B cell (primary cell): Measurements from ENCODE around the gene STIM1. TPM values are rescaled to one million over a fixed set of nuclear protein-coding genes. Genes with fewer than 3 reads are reported as not detected.

Experiments used
- ATAC-seq: fragments of 200-7000 bp; cut with Tn5 transposase; one replicate; pipeline ENCODE4 v1.10.0; 2021; ENCODE audit warnings: low read depth, mild to moderate bottlenecking, moderate number of reproducible peaks, moderate library complexity
- CTCF ChIA-PET: fragments of 350-600 bp; sonication (Branson Sonifier 250); formaldehyde crosslinking; loops from one replicate; lab custom pipeline; 2021; ENCODE audit warnings: antibody characterized with exemption, inconsistent platforms; lab: Charles Lee
- POLR2A ChIA-PET: fragments of 350-600 bp; sonication (Branson Sonifier 250); formaldehyde crosslinking; loops from one replicate; lab custom pipeline; 2021; ENCODE audit warnings: antibody characterized with exemption; lab: Charles Lee
- DNase-seq: peaks from one replicate; pipeline ENCODE4 v3.0.0; 2013
- H2AFZ ChIP-seq: 2 replicates; pipeline ENCODE4 v1.6.1; 2012; ENCODE audit warnings: mild to moderate bottlenecking, low read depth, low read length; ENCODE audit not compliant: insufficient read depth, poor library complexity, severe bottlenecking
- H3K27ac ChIP-seq, 2 donors: 1 replicate in 1 of 2; 2 replicates in 1 of 2; pipeline ENCODE4 v1.5.1; 2012 to 2013; ENCODE audit warnings: low read length in 2 of 2, mild to moderate bottlenecking in 2 of 2, moderate library complexity in 1 of 2
- H3K27me3 ChIP-seq, 4 experiments: fragments of 200-600 bp in 1 of 4; sonication (generic) in 1 of 4; replicated peaks in 1 of 4; 1 replicate in 2 of 4; 2 replicates in 2 of 4; pipeline versions ENCODE4 v1.6.1 to v1.7.0; 2013 to 2016; ENCODE audit warnings: low read length in 3 of 4, mild to moderate bottlenecking in 2 of 4, mixed read lengths in 1 of 4, moderate library complexity in 1 of 4; ENCODE audit not compliant: insufficient read depth in 4 of 4, control insufficient read depth in 3 of 4; ENCODE audit errors: control extremely low read depth in 1 of 4
- H3K36me3 ChIP-seq, 2 experiments: replicated peaks in 1 of 2; 1 replicate in 1 of 2; 2 replicates in 1 of 2; pipeline versions ENCODE4 v1.6.1 to v1.7.1; 2013; ENCODE audit warnings: low read length in 1 of 2; ENCODE audit not compliant: insufficient read depth in 2 of 2, control insufficient read depth in 1 of 2; ENCODE audit errors: control extremely low read depth in 1 of 2, extremely low read depth in 1 of 2
- H3K4me1 ChIP-seq, 2 donors: fragments of 200-600 bp in 1 of 2; sonication (generic) in 1 of 2; 1 replicate in 1 of 2; 2 replicates in 1 of 2; pipeline versions ENCODE4 v1.5.1 to v1.6.1; 2013 to 2017; ENCODE audit warnings: low read length in 2 of 2; ENCODE audit not compliant: control insufficient read depth in 2 of 2, insufficient read depth in 2 of 2
- H3K4me2 ChIP-seq: replicated peaks from 2 replicates; pipeline ENCODE3; 2012; ENCODE audit warnings: mild to moderate bottlenecking, low read depth, low read length; ENCODE audit not compliant: poor library complexity, severe bottlenecking
- H3K4me3 ChIP-seq, 5 experiments: fragments of 200-600 bp in 1 of 5; sonication (generic) in 1 of 5; 1 replicate in 3 of 5; 2 replicates in 2 of 5; pipeline versions ENCODE4 v1.5.1 to v1.7.0; 2011 to 2016; ENCODE audit warnings: low read length in 4 of 5, mild to moderate bottlenecking in 4 of 5, low read depth in 2 of 5, control low read depth in 1 of 5, moderate library complexity in 1 of 5; ENCODE audit not compliant: insufficient read depth in 1 of 5; ENCODE audit errors: control extremely low read depth in 1 of 5, extremely low read depth in 1 of 5
- H3K79me2 ChIP-seq: fragments of 200-600 bp; sonication (generic); one replicate; pipeline ENCODE4 v1.6.0; 2016; ENCODE audit warnings: low read length; ENCODE audit not compliant: control insufficient read depth, insufficient read depth
- H3K9ac ChIP-seq: fragments of 200-600 bp; sonication (generic); 2 replicates; pipeline ENCODE4 v1.6.1; 2017; ENCODE audit warnings: mild to moderate bottlenecking, low read length, moderate library complexity
- H3K9me3 ChIP-seq, 3 donors: one replicate each; pipeline versions ENCODE4 v1.6.1 to v1.7.1; 2013; ENCODE audit warnings: low read length in 2 of 3; ENCODE audit not compliant: control insufficient read depth in 2 of 3, insufficient read depth in 1 of 3; ENCODE audit errors: control extremely low read depth in 1 of 3
- H4K20me1 ChIP-seq: 2 replicates; pipeline ENCODE4 v1.6.0; 2012; ENCODE audit warnings: mild to moderate bottlenecking, low read length; ENCODE audit not compliant: insufficient read depth, control insufficient read depth, poor library complexity, severe bottlenecking
- H3K27ac Mint-ChIP-seq: one replicate; pipeline ENCODE4 v1.8.0; 2021; ENCODE audit warnings: mixed read lengths
- H3K27me3 Mint-ChIP-seq: one replicate; pipeline ENCODE4 v1.8.0; 2021; ENCODE audit warnings: mixed read lengths
- H3K4me1 Mint-ChIP-seq: one replicate; pipeline ENCODE4 v1.8.0; 2021; ENCODE audit warnings: mixed read lengths
- H3K4me3 Mint-ChIP-seq: one replicate; pipeline ENCODE4 v1.8.0; 2021; ENCODE audit warnings: mixed read lengths
- H3K9me3 Mint-ChIP-seq: one replicate; pipeline ENCODE4 v1.8.0; 2022; ENCODE audit warnings: mixed read lengths; ENCODE audit not compliant: insufficient read depth
- CTCF ChIP-seq: fragments of 200-600 bp; IDR thresholded peaks from one replicate; pipeline ENCODE4 v1.8.0; 2022; ENCODE audit warnings: antibody characterized with exemption, mild to moderate bottlenecking
- EZH2 ChIP-seq: IDR thresholded peaks from 2 replicates; pipeline ENCODE4 v1.6.1; 2012; ENCODE audit warnings: borderline replicate concordance, low read depth, mild to moderate bottlenecking, moderate library complexity, low read length; ENCODE audit not compliant: insufficient read depth, poor library complexity, severe bottlenecking
- WGBS: methylation state at CpG from one replicate; pipeline ENCODE4 v1.1.5; 2013; ENCODE audit warnings: missing lambda C conversion rate; ENCODE audit not compliant: insufficient coverage; 5-methylcytosine and 5-hydroxymethylcytosine counted together
- intact Hi-C: fragments of 100-400 bp; cut with micrococcal nuclease; formaldehyde crosslinking; loops from one replicate; pipeline ENCODE4 v1.10.0; 2022
- polyA plus RNA-seq: library from polyadenylated mRNA; depleted of rRNA; stranded (reverse); fragments of >200 nt; gene quantifications from 2 replicates; pipeline ENCODE4 v1.2.3, GENCODE V29; 2012
- total RNA-seq, 2 donors: library from RNA; stranded (reverse); fragments of 120-200 nt in 1 of 2; gene quantifications; 1 replicate in 1 of 2; 2 replicates in 1 of 2; pipeline versions ENCODE4 v1.2.3 to v1.2.4, GENCODE V29; 2013 to 2022

The STIM1 gene
- total and polyA plus RNA-seq, 2 donors (not counting 1 experiment from before 2014, with no cell fraction given), result 59.4 to 76.7 TPM

GRCh38 chr11:3994030-3994640 is 138.7 kb downstream of the STIM1 start:
- H3K27ac ChIP-seq, result no peak overlapping the region
- no peaks in the 10 kb centered on the region for H3K36me3 ChIP-seq
- POLR2A ChIA-PET, result no interaction called here
- H3K4me3 Mint-ChIP-seq, result no peak overlapping the region
- H3K9me3 ChIP-seq, result peaks cover 0 to 13% (median 8%) of the 10 kb centered on the region in 3 donors
- no peak overlapping the region for H3K9ac ChIP-seq
- H3K27ac Mint-ChIP-seq, result no peak overlapping the region
- peaks cover 3% of the 10 kb centered on the region for H3K9me3 Mint-ChIP-seq
- H3K4me1 Mint-ChIP-seq, result peaks cover 30% of the 10 kb centered on the region
- intact Hi-C loops, result loop anchor here (10.0 kb wide), 1 partner anchor 61 kb away; no protein-coding TSS in a partner anchor
- H3K4me2 ChIP-seq, result no peak overlapping the region
- no CpG with 5 or more reads among the region's 6 CpGs for WGBS
- peaks cover 45% of the 10 kb centered on the region for H4K20me1 ChIP-seq
- ATAC-seq (no peak), DNase-seq (no peak)
- peaks cover 87% of the 10 kb centered on the region for H3K79me2 ChIP-seq
- no peaks in the 10 kb centered on the region for H3K27me3 Mint-ChIP-seq
- H3K4me1 ChIP-seq, result peaks cover 6 to 10% of the 10 kb centered on the region in 2 donors
- H2AFZ ChIP-seq, result no peak overlapping the region
- TF ChIP-seq CTCF (no peak), EZH2 (no peak)
- H3K27me3 ChIP-seq, result no peaks in the 10 kb centered on the region
- CTCF ChIA-PET, result no interaction called here
- H3K4me3 ChIP-seq, result no peak overlapping the region

GRCh38 chr11:3995307-3995706 is 139.8 kb downstream of the STIM1 start:
- Histone ChIP-seq H3K4me1 (peaks cover 6 to 10% of the 10 kb centered on the region in 2 donors), H3K27me3 (no peaks in the 10 kb centered on the region), H3K9me3 (peaks cover 0 to 9% (median 8%) of the 10 kb centered on the region in 3 donors), H3K36me3 (no peaks in the 10 kb centered on the region), H3K4me2 (no peak overlapping the region), H3K27ac (no peak overlapping the region), H3K9ac (no peak overlapping the region), H3K79me2 (peaks cover 81% of the 10 kb centered on the region), H2AFZ (no peak overlapping the region), H3K4me3 (no peak overlapping the region), H4K20me1 (peaks cover 48% of the 10 kb centered on the region)
- ChIA-PET CTCF (interaction anchor here (0.8 kb wide), 1 partner anchor 25 kb away, joined by 3 read pairs; no protein-coding TSS in a partner anchor), POLR2A (no interaction called here)
- H3K4me1 Mint-ChIP-seq, result peaks cover 25% of the 10 kb centered on the region
- no peak for TF ChIP-seq CTCF
- no peak for TF ChIP-seq EZH2
- DNase-seq, result no peak
- no peak for ATAC-seq
- intact Hi-C loops, result loop anchor here (10.0 kb wide), 1 partner anchor 59 kb away; no protein-coding TSS in a partner anchor
- H3K27me3 Mint-ChIP-seq, result no peaks in the 10 kb centered on the region
- no peak overlapping the region for H3K27ac Mint-ChIP-seq
- no CpG with 5 or more reads among the region's 1 CpG for whole genome bisulfite sequencing
- no peak overlapping the region for H3K4me3 Mint-ChIP-seq
- H3K9me3 Mint-ChIP-seq, result peaks cover 3% of the 10 kb centered on the region
